Measurements from ENCODE around the gene SETBP1. TPM values are rescaled to one million over a fixed set of nuclear protein-coding genes. Genes with fewer than 3 reads are reported as not detected.

Gene SETBP1
- polyA plus RNA-seq, 6 donors from 2014 or later: 6.0 to 20.2 (median 10.0) TPM

DNA sequence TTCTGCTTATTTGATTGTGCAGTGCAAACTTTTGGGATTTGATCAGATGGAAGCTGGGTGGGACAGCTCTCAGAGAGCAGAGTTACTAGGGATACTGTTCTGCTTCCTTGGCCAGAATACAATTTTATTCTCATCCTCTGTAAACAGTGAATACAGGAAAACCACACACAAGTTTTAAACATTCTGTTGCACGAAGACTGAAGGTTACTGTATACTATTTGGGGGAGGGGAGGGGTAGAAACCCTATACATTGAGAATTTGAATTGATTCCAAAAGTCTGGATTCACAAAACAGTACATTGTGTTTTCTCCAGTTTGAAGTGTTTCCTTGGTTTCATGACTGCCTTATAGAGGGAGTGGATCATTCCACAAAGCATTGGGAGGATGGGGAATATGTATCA is 149.9 kb downstream of the SETBP1 start:
- H3K4me3 Mint-ChIP-seq: no peak overlapping the region
- H3K4me1 Mint-ChIP-seq: peaks cover 43 to 73% (median 49%) of the 10 kb centered on the region in 3 donors
- ATAC-seq (ENCODE audit: low read depth in 2 of 2) (no peak), DNase-seq (no peak)
- no peaks in the 10 kb centered on the region for H3K9me3 Mint-ChIP-seq
- no peaks in the 10 kb centered on the region for H3K27me3 Mint-ChIP-seq
- H3K36me3 Mint-ChIP-seq: no peaks in the 10 kb centered on the region
- peak overlapping the region in 1 of 6 donors; percentile 41 for H3K27ac Mint-ChIP-seq

DNA sequence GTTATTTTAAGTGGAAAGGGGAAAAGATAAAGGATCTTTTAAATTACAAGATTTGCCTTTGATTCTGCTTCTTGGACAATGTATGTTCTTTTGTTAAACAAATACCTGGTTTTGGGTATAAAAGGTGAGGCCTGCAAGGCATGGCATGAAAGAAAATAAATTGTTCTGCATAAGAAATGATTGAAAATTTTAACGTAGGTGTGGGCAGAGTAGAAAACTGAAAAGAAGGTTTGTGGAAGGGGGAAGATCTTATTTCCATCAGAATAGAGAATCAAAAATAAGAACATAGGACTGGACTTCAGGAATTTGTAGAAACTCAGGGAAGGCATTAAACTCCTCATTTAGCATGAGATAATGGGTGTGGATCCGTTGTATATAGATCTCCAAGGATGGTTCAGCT is 153.1 kb downstream of the SETBP1 start:
- no peak for ATAC-seq (ENCODE audit: low read depth in 2 of 2)
- Mint-ChIP-seq H3K4me3 (no peak overlapping the region), H3K27me3 (no peaks in the 10 kb centered on the region), H3K9me3 (no peaks in the 10 kb centered on the region), H3K27ac (peak overlapping the region in 3 of 6 donors; percentile 3 to 70 (median 31)), H3K4me1 (peaks cover 49 to 76% (median 63%) of the 10 kb centered on the region in 3 donors), H3K36me3 (no peaks in the 10 kb centered on the region)
- DNase-seq: no peak

GRCh38 chr18:44834867-44835469 is 154.3 kb downstream of the SETBP1 start:
- Mint-ChIP-seq H3K4me1 (peaks cover 57 to 83% (median 70%) of the 10 kb centered on the region in 3 donors), H3K27me3 (no peaks in the 10 kb centered on the region), H3K36me3 (no peaks in the 10 kb centered on the region), H3K4me3 (no peak overlapping the region), H3K9me3 (no peaks in the 10 kb centered on the region), H3K27ac (peak overlapping the region in 4 of 6 donors; percentile 31 to 86 (median 66))
- ATAC-seq (ENCODE audit: low read depth in 2 of 2): no peak
- no peak for DNase-seq

GRCh38 chr18:44835703-44836102 is 155.0 kb downstream of the SETBP1 start:
- no peaks in the 10 kb centered on the region for H3K27me3 Mint-ChIP-seq
- H3K27ac Mint-ChIP-seq: no peak overlapping the region
- no peaks in the 10 kb centered on the region for H3K36me3 Mint-ChIP-seq
- H3K9me3 Mint-ChIP-seq: no peaks in the 10 kb centered on the region
- peaks cover 57 to 81% (median 67%) of the 10 kb centered on the region in 3 donors for H3K4me1 Mint-ChIP-seq
- DNase-seq: no peak
- H3K4me3 Mint-ChIP-seq: no peak overlapping the region
- ATAC-seq (ENCODE audit: low read depth in 2 of 2): no peak

DNA sequence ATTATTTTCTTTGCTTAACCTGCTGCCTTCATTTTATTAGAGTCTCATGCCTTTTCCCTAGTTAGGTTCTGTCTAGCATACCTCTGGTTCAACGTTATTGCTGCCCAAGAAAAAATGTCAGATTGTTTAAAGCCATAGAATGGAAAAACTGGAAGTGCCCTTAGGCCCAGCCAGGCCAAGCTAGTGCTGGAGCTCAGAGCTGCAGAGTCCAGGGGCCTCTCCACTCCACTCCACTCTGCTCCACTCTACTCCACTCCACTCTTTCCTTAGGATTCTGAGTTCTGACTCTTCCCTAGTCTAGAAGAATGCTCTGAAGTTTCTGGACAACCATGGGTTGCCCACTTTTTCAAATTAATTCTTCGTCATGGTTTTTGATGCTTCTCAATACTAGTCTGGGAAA is 155.6 kb downstream of the SETBP1 start:
- no peaks in the 10 kb centered on the region for H3K36me3 Mint-ChIP-seq
- no peak overlapping the region for H3K4me3 Mint-ChIP-seq
- H3K27ac Mint-ChIP-seq: peak overlapping the region in 2 of 6 donors; percentile 23 to 42
- DNase-seq: no peak
- H3K27me3 Mint-ChIP-seq: no peaks in the 10 kb centered on the region
- no peak for ATAC-seq (ENCODE audit: low read depth in 2 of 2)
- no peaks in the 10 kb centered on the region for H3K9me3 Mint-ChIP-seq
- H3K4me1 Mint-ChIP-seq: peaks cover 57 to 80% (median 67%) of the 10 kb centered on the region in 3 donors

DNA sequence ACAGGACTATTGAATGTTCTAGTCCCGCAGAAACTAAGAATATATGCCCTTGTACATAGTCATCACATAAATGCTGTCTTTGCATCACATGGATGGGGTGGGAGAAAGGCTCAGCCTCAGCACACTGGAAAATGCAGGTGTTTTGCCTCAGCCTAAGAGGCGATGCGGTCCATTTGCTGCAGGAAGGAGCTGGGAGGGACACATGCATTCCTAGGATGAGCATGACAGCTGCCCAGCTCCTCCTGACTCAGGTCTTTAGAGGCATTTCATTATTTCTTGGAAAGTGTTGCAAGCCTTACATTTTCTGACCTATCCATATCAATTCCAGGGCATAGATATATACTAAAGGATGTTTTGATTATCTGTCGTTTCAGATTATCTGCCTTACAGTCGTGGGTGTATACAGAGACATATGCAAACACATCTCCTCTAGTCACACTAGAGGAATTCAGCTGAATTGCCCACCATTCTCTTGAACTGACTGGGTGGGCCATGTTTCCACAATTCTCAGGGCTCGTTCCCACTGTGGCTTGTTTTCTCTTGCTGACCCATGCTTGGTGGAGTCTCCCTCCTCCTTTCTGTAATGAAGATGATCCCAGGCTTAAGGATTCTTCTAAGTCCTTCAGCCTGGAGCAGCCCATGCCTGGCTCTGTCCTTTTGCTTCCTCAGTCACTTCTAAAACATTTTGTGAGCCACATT is 156.9 kb downstream of the SETBP1 start:
- Mint-ChIP-seq H3K4me1 (peaks cover 70 to 85% (median 81%) of the 10 kb centered on the region in 3 donors), H3K27ac (peak overlapping the region in 2 of 6 donors; percentile 2)
- ATAC-seq (ENCODE audit: low read depth in 2 of 2): no peak

GRCh38 chr18:44838971-44839666 is 158.4 kb downstream of the SETBP1 start:
- peak overlapping the region in 6 of 8 donors; percentile 0 to 56 (median 36) for H3K4me3 Mint-ChIP-seq
- H3K9me3 Mint-ChIP-seq: peaks cover 0 to under 1% (median 0%) of the 10 kb centered on the region in 7 donors
- peaks cover 67 to 82% (median 75%) of the 10 kb centered on the region in 3 donors for H3K4me1 Mint-ChIP-seq
- ATAC-seq (ENCODE audit: low read depth in 2 of 2) (peak; percentile 82 to 87), DNase-seq (peak; percentile 60)
- no peaks in the 10 kb centered on the region for H3K27me3 Mint-ChIP-seq
- H3K36me3 Mint-ChIP-seq: peaks cover 0 to under 1% of the 10 kb centered on the region in 2 donors
- peak overlapping the region in 2 of 6 donors; percentile 28 to 30 for H3K27ac Mint-ChIP-seq

More for the DNA sequence above, 156.9 kb downstream of the SETBP1 start:
- Mint-ChIP-seq H3K27me3 (no peaks in the 10 kb centered on the region), H3K4me3 (no peak overlapping the region), H3K36me3 (no peaks in the 10 kb centered on the region), H3K9me3 (no peaks in the 10 kb centered on the region)
- no peak for DNase-seq

- no peak overlapping the region for H3K4me3 Mint-ChIP-seq
- H3K4me1 Mint-ChIP-seq: peaks cover 67 to 80% (median 76%) of the 10 kb centered on the region in 3 donors
- H3K27ac Mint-ChIP-seq: peak overlapping the region in 1 of 6 donors; percentile 44
- peaks cover 7 to 11% of the 10 kb centered on the region in 2 donors for H3K36me3 Mint-ChIP-seq
- DNase-seq (no peak), ATAC-seq (ENCODE audit: low read depth in 2 of 2) (no peak)
- H3K9me3 Mint-ChIP-seq: peaks cover 0 to 9% (median 6%) of the 10 kb centered on the region in 7 donors
- no peaks in the 10 kb centered on the region for H3K27me3 Mint-ChIP-seq
Observed at GRCh38 chr18:44840058-44840790, 159.5 kb downstream of the SETBP1 start.

- Mint-ChIP-seq H3K27me3 (no peaks in the 10 kb centered on the region), H3K9me3 (peaks cover 0 to 9% (median 7%) of the 10 kb centered on the region in 7 donors), H3K36me3 (peaks cover 7 to 21% of the 10 kb centered on the region in 2 donors), H3K4me3 (no peak overlapping the region), H3K4me1 (peaks cover 74 to 84% (median 83%) of the 10 kb centered on the region in 3 donors), H3K27ac (no peak overlapping the region)
- DNase-seq (no peak), ATAC-seq (ENCODE audit: low read depth in 2 of 2) (no peak)
Observed at GRCh38 chr18:44841221-44841620, 160.5 kb downstream of the SETBP1 start.

GRCh38 chr18:44841752-44842587 is 161.3 kb downstream of the SETBP1 start:
- peak overlapping the region in 5 of 8 donors; percentile 33 to 85 (median 62) for H3K4me3 Mint-ChIP-seq
- DNase-seq (no peak), ATAC-seq (ENCODE audit: low read depth in 2 of 2) (peak; percentile 32 to 44)
- peaks cover 73 to 87% (median 81%) of the 10 kb centered on the region in 3 donors for H3K4me1 Mint-ChIP-seq
- no peaks in the 10 kb centered on the region for H3K27me3 Mint-ChIP-seq
- peaks cover 0 to 9% (median 8%) of the 10 kb centered on the region in 7 donors for H3K9me3 Mint-ChIP-seq
- H3K36me3 Mint-ChIP-seq: peaks cover 7 to 26% of the 10 kb centered on the region in 2 donors
- H3K27ac Mint-ChIP-seq: peak overlapping the region in 4 of 6 donors; percentile 23 to 77 (median 62)

DNA sequence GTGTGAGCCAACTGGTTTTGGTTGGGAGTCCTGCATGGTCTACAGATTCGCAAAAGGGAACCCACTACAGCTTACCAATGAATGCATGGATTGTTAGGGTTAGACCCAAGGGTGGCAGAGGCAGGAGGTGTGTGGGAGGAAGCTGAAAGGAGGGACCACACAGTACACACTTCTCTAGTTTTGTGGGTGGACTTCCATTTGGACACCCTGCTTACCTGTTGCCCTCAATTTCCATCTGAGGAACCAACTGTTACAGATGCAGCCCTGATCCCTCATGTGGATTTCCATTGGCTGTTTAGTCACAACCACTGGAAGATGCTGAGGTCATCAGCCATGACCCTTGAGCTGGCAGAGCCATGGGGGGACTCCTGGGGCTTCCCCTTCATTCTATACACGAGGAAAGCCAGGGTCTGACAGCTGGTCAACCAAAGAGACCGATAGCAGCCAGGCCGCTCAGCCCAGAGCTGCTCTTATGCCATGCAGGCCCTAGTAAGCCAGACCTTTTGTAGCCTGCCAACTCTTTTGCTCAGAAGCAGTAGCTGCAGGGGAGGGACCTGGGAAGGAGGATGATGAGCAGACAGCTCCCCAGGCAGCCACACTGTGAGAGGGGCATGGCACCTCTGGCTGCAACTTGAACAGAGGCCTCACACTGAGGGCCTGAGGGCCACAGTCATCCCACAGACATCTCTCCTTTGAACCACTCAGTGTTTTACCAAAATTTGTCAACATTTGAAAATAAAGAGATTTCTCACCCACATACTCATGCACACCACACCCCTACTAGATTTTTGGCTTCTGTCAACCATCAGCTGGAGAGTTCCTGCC is 162.1 kb downstream of the SETBP1 start:
- Mint-ChIP-seq H3K27me3 (no peaks in the 10 kb centered on the region), H3K9me3 (peaks cover 0 to 9% (median 8%) of the 10 kb centered on the region in 7 donors), H3K27ac (peak overlapping the region in 4 of 6 donors; percentile 44 to 79 (median 68)), H3K4me3 (peak overlapping the region in 4 of 8 donors; percentile 30 to 66 (median 41)), H3K4me1 (peaks cover 74 to 88% (median 81%) of the 10 kb centered on the region in 3 donors), H3K36me3 (peaks cover 7 to 26% of the 10 kb centered on the region in 2 donors)
- DNase-seq (no peak), ATAC-seq (ENCODE audit: low read depth in 2 of 2) (peak; percentile 20 to 24)

All from naive B cell (primary cell).